Heart left ventricle (tissue), 16 donors: ENCODE measurements around the gene FAM117B. TPM values are rescaled to one million over a fixed set of nuclear protein-coding genes. Genes with fewer than 3 reads are reported as not detected.

Source experiments
- ATAC-seq, 4 donors: fragments of 200-7000 bp; cut with Tn5 transposase; one replicate each; pipeline ENCODE4 v1.9.1; 2020 to 2022; ENCODE audit warnings: moderate library complexity in 4 of 4, mild to moderate bottlenecking in 3 of 4, moderate number of reproducible peaks in 1 of 4
- DNase-seq, 5 donors: peaks; one replicate each; pipeline ENCODE4 v3.0.0-alpha.2; 2020
- H3K27ac ChIP-seq, 12 donors: fragments of 200-600 bp; sonication (generic) in 4 of 12; one replicate each; pipeline versions ENCODE4 v1.5.0 to v1.8.0; 2016 to 2022; ENCODE audit warnings: mild to moderate bottlenecking in 2 of 12
- H3K27me3 ChIP-seq, 9 donors: fragments of 200-600 bp; sonication (generic) in 2 of 9; one replicate each; pipeline versions ENCODE4 v1.5.1 to v1.8.0; 2016 to 2022; ENCODE audit warnings: mild to moderate bottlenecking in 3 of 9
- H3K36me3 ChIP-seq, 9 donors: fragments of 200-600 bp; sonication (generic) in 2 of 9; one replicate each; pipeline versions ENCODE4 v1.5.0 to v1.8.0; 2018 to 2022; ENCODE audit warnings: mild to moderate bottlenecking in 2 of 9
- H3K4me1 ChIP-seq, 12 donors: fragments of 200-600 bp; sonication (generic) in 4 of 12; one replicate each; pipeline versions ENCODE4 v1.5.0 to v1.8.0; 2016 to 2022; ENCODE audit warnings: mild to moderate bottlenecking in 3 of 12
- H3K4me3 ChIP-seq, 12 donors: fragments of 200-600 bp; sonication (generic) in 4 of 12; one replicate each; pipeline versions ENCODE4 v1.5.0 to v1.8.0; 2017 to 2022; ENCODE audit warnings: mild to moderate bottlenecking in 9 of 12, moderate library complexity in 4 of 12
- H3K9me3 ChIP-seq, 12 donors: fragments of 200-600 bp; sonication (generic) in 4 of 12; one replicate each; pipeline versions ENCODE4 v1.5.0 to v1.8.0; 2016 to 2022; ENCODE audit warnings: mild to moderate bottlenecking in 1 of 12
- CTCF ChIP-seq, 12 donors: fragments of 200-600 bp; sonication (generic) in 4 of 12; IDR thresholded peaks; one replicate each; pipeline versions ENCODE4 v1.5.0 to v1.8.0; 2018 to 2022; ENCODE audit warnings: antibody characterized with exemption in 12 of 12, mild to moderate bottlenecking in 5 of 12
- POLR2A ChIP-seq, 2 donors: fragments of 450-650 bp; IDR thresholded peaks; one replicate each; pipeline ENCODE4 v1.6.1; 2017; ENCODE audit warnings: antibody characterized with exemption in 2 of 2, mild to moderate bottlenecking in 2 of 2, moderate library complexity in 2 of 2
- WGBS, 4 donors: extraction: QIAGEN DNeasy Blood & Tissue Kit in 2 of 4; methylation state at CpG; one replicate each; pipeline versions ENCODE4 v1.1.5 to v1.1.7; 2013 to 2018; 5-methylcytosine and 5-hydroxymethylcytosine counted together
- intact Hi-C, 10 donors: fragments of 100-400 bp; cut with DNase I; formaldehyde crosslinking; loops; one replicate each; pipeline versions ENCODE4 v1.11.1 to v1.14.2; 2022
- long read RNA-seq, 3 donors: library from polyadenylated mRNA; unstranded; transcript quantifications; one replicate each; pipeline ENCODE4 v2.0.0, GENCODE V29; 2020 to 2021
- polyA plus RNA-seq, 2 donors: library from polyadenylated mRNA; stranded (reverse); fragments of 200-250 nt; gene quantifications; one replicate each; pipeline ENCODE4 v1.2.3, GENCODE V29; 2013
- total RNA-seq, 9 donors: library from RNA; depleted of rRNA in 2 of 9; stranded (reverse); fragments of >200 nt in 2 of 9; fragmentation: NEBNext Ultra II Directional in 3 of 9; extraction: Animal tissue kit (Norgen Biotek cat#: 25700) in 3 of 9; gene quantifications; one replicate each; pipeline versions ENCODE4 v1.1.0 to v1.2.4, GENCODE V29; 2016 to 2023
- donor health status: ischemic (EF 13 %, LVEDD 7.1; RV severe dilation, severe dysfunction).
- donor health status: healthy with polysubstance abuse.
- donor health status: DM: no; HTN: yes; CAD: no.
- donor health status: DM: no; HTN: no; CAD: no.
- donor health status: ischemic (EF 25% LVEDD 6.9; RV normal size, moderate dysfunction).
- donor health status: ischemic (EF 25% LVEDD 5.7; RV mildly dilated, moderate dysfunction).
- donor health status: healthy.
- donor health status: DM: yes; HTN: yes; CAD: no.
- donor health status: ischemic (EF 35%, LVEDD 5.7; RV mildly dilated, moderate dysfunction).
- donor health status: nonischemic (EF 11% LVEDD 7.7; RV severe dilation, severe dysfunction).
- donor health status: DM: yes; HTN: yes; CAD: no.
- donor health status: PGD.
- donor health status: ischemic (EF 29% LVEDD 5.4; RV normal size, mild dysfunction).
- donor health status: nonischemic (EF 23%, LVEDD 6.1; RV moderate dilation, normal function).

Gene FAM117B
- 1 to 10 TPM in 8 of 9 donors, under 1 TPM in 1; 0.88 to 6.1 (median 2.9) TPM for total RNA-seq
- under 1 TPM; 0.68 to 0.88 TPM for polyA plus RNA-seq
- long read RNA-seq, donor 1, partial matches to known transcripts = 1 of 1 reads
- long read RNA-seq, donor 1, other reads (novel, unspliced or antisense) = 0 of 1 reads
- long read RNA-seq, donor 2 = 0 reads
- long read RNA-seq, donor 3, partial matches to known transcripts = 3 of 3 reads
- long read RNA-seq, donor 3, other reads (novel, unspliced or antisense) = 0 of 3 reads

- H3K27ac ChIP-seq = peak within 1 kb of the TSS; percentile 60 to 96 (median 90)
- H3K27me3 ChIP-seq = no peaks in the 10 kb centered on the region
- peak within 1 kb of the TSS; percentile 72 to 99 (median 96) for H3K4me3 ChIP-seq
- no peaks in the 10 kb centered on the region for H3K9me3 ChIP-seq
- WGBS, 4 donors = 0 to 1% (median 0%) methylated on average over 22 to 80 of the region's 80 CpGs
- intact Hi-C loops = loop anchor here in 6 of 10 donors (2.0 to 10.0 kb wide), 4 partner anchors 46 to 380 kb away; partner anchors contain the start of gene NBEAL1 (in 1 of the 6)
- no peaks in the 10 kb centered on the region for H3K36me3 ChIP-seq
- DNase-seq = peak; percentile 98 to 100 (median 99)
- H3K4me1 ChIP-seq = peaks cover 0 to 27% (median 14%) of the 10 kb centered on the region in 12 donors
- ATAC-seq = peak; percentile 99
- peak in 1 of 2 donors; percentile 85 for TF ChIP-seq POLR2A (IDR thresholded peaks at IDR 0.05)
- peak in 1 of 12 donors; percentile 13 for TF ChIP-seq CTCF (IDR thresholded peaks at IDR 0.05)
These were observed at the start of gene FAM117B for GRCh38 chr2:202634556-202635427. TSS of gene FAM117B (plus strand) at chr2:202634969. CDS start at chr2:202635188, 219 bp downstream.

- 24 to 36% (median 34%) methylated on average over 15 to 17 of the region's 17 CpGs for WGBS, 4 donors
- peak; percentile 54 to 75 (median 61) for DNase-seq
- intact Hi-C loops = loop anchor here in 8 of 10 donors (2.0 to 10.0 kb wide), 7 partner anchors 38 to 323 kb away; partner anchors contain the start of genes ICA1L (in 7 of the 8), FAM117B (in 4 of the 8), CARF (in 1 of the 8) and WDR12 (in 1 of the 8)
- peak; percentile 50 to 91 (median 90) for ATAC-seq
- TF ChIP-seq POLR2A (IDR thresholded peaks at IDR 0.05) (no peak), CTCF (IDR thresholded peaks at IDR 0.05) (peak; percentile 87 to 96 (median 91))
- Histone ChIP-seq H3K27ac (no peak overlapping the region), H3K4me3 (peak overlapping the region in 8 of 12 donors; percentile 0 to 34 (median 24)), H3K36me3 (no peaks in the 10 kb centered on the region), H3K9me3 (peaks cover 0 to 10% (median 2%) of the 10 kb centered on the region in 12 donors), H3K4me1 (peaks cover 0 to 18% (median 8%) of the 10 kb centered on the region in 12 donors), H3K27me3 (no peaks in the 10 kb centered on the region)
These were observed 45.9 kb upstream of the FAM117B start for GRCh38 chr2:202588647-202589581.

GRCh38 chr2:202589582-202589949 is 45.2 kb upstream of the FAM117B start:
- Histone ChIP-seq H3K4me1 (peaks cover 0 to 18% (median 9%) of the 10 kb centered on the region in 12 donors), H3K9me3 (peaks cover 0 to 4% (median 0%) of the 10 kb centered on the region in 12 donors), H3K27ac (no peak overlapping the region), H3K4me3 (no peak overlapping the region), H3K27me3 (no peaks in the 10 kb centered on the region), H3K36me3 (no peaks in the 10 kb centered on the region)
- ATAC-seq (peak in 1 of 4 donors; percentile 54), DNase-seq (no peak)
- intact Hi-C loops = loop anchor here in 8 of 10 donors (2.0 to 10.0 kb wide), 7 partner anchors 38 to 323 kb away; partner anchors contain the start of genes ICA1L (in 7 of the 8), FAM117B (in 4 of the 8), CARF (in 1 of the 8) and WDR12 (in 1 of the 8)
- TF ChIP-seq CTCF (IDR thresholded peaks at IDR 0.05) (no peak), POLR2A (IDR thresholded peaks at IDR 0.05) (no peak)
- WGBS, 4 donors = 96 to 100% (median 96%) methylated on average over 4 of the region's 4 CpGs
